ENCODE results near the gene TMEM53. TPM values are rescaled to one million over a fixed set of nuclear protein-coding genes. Genes with fewer than 3 reads are reported as not detected.

Gene TMEM53
- polyA plus RNA-seq, 4 donors = 12.0 to 13.7 (median 13.3) TPM

DNA sequence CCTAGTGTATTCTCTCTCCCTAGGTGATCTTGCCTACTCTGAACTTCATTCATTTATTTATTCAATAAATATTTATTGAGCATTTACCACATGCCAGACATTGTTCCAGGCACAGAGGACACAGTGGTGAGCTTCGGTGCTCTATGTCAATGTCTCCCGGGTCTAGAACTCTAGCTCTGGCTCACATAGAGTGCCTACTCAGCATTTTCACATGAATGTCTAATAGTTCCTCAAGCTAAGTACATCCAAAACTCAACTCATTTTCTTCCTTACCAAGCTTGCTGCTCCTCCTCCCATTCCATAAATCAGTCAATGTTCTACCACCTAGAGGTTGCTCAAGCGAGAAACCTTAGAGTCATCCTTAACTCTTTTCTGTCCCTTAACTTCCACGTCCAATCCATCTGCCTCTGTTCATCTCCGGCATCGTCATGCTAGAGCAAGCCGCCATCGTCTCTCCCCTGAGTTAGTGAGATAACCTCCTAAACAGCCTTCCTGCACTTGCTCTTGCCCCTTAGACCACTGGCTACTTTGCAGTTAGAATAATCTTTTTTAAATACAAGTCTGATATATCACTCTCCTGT is 67.5 kb downstream of the TMEM53 start:
- no peak for DNase-seq (ENCODE audit: low read depth in 4 of 4, low spot score in 3 of 4)

- DNase-seq (ENCODE audit: low read depth in 4 of 4, low spot score in 3 of 4) = no peak
These were observed 68.2 kb downstream of the TMEM53 start for GRCh38 chr1:44605914-44606615.

- DNase-seq (ENCODE audit: low read depth in 4 of 4, low spot score in 3 of 4) = no peak
These were observed 69.9 kb downstream of the TMEM53 start for GRCh38 chr1:44604157-44604955.

GRCh38 chr1:44603718-44604117 is 70.6 kb downstream of the TMEM53 start:
- DNase-seq (ENCODE audit: low read depth in 4 of 4, low spot score in 3 of 4) = no peak

Other genes with a start within 250 kb of the TMEM53 start
- 1 to 10 TPM; 3.2 to 8.2 (median 5.8) TPM for gene ARMH1, start 233 bp upstream of the TMEM53 start, polyA plus RNA-seq (ENCODE audit: insufficient read length in 4 of 4)
- gene RNU5D-1, start 56.7 kb upstream of the TMEM53 start, polyA plus RNA-seq (ENCODE audit: insufficient read length in 4 of 4) = 1 to 10 TPM in 1 of 4 donors, not detected in 3; 4.1 TPM
- 10 to 100 TPM; 23.7 to 26.0 (median 24.6) TPM for gene KIF2C, start 65.4 kb upstream of the TMEM53 start, polyA plus RNA-seq (ENCODE audit: insufficient read length in 4 of 4)
- gene RPS8, start 101.1 kb upstream of the TMEM53 start, polyA plus RNA-seq (ENCODE audit: insufficient read length in 4 of 4) = 1,000 to 10,000 TPM; 2,111 to 2,587 (median 2,263) TPM
- gene BEST4, start 113.7 kb upstream of the TMEM53 start, polyA plus RNA-seq (ENCODE audit: insufficient read length in 4 of 4) = 1 to 10 TPM in 1 of 4 donors, under 1 TPM in 3; 0.69 to 1.3 (median 0.80) TPM
- 1 to 10 TPM; 5.3 to 8.4 (median 6.6) TPM for gene PLK3, start 125.9 kb upstream of the TMEM53 start, polyA plus RNA-seq (ENCODE audit: insufficient read length in 4 of 4)
- gene DYNLT4, start 132.9 kb upstream of the TMEM53 start, polyA plus RNA-seq (ENCODE audit: insufficient read length in 4 of 4) = under 1 TPM in 1 of 4 donors, not detected in 3; 0.26 TPM
- 10 to 100 TPM; 10.0 to 11.4 (median 10.6) TPM for gene BTBD19, start 134.0 kb upstream of the TMEM53 start, polyA plus RNA-seq (ENCODE audit: insufficient read length in 4 of 4)
- gene PTCH2, start 168.8 kb upstream of the TMEM53 start, polyA plus RNA-seq (ENCODE audit: insufficient read length in 4 of 4) = 1 to 10 TPM; 4.5 to 6.2 (median 5.0) TPM

All from right renal pelvis (tissue), 4 donors.